HK-2 (cell line): Measurements from ENCODE around the gene MX1.
"Not testable (repeated sequence)": the region's sequence is repeated elsewhere in the genome, so short reads cannot be mapped to it uniquely, and the experiment has no call there.

ENCODE experiments used
- DNase-seq: peaks from one replicate; pipeline ENCODE4 v3.0.0-alpha.2; 2018; ENCODE audit not compliant: unreplicated experiment

The MX1 gene

GRCh38 chr21:41407541-41408460 lies 18.2 kb upstream of the MX1 start:
- DNase-seq, result no peak

- no peak for DNase-seq
These were observed 15.7 kb upstream of the MX1 start for GRCh38 chr21:41410361-41410760.

GRCh38 chr21:41410767-41411448 lies 15.1 kb upstream of the MX1 start:
- DNase-seq, result no peak

- no peak for DNase-seq
These were observed 14.5 kb upstream of the MX1 start for GRCh38 chr21:41411449-41412089.

- DNase-seq, result not testable (repeated sequence)
These were observed 8.5 kb upstream of the MX1 start for GRCh38 chr21:41417505-41417904.

- DNase-seq, result no peak
These were observed 7.6 kb upstream of the MX1 start for GRCh38 chr21:41418393-41418792.

- no peak for DNase-seq
These were observed 6.9 kb upstream of the MX1 start for GRCh38 chr21:41418956-41419680.

GRCh38 chr21:41419921-41420862 lies 5.8 kb upstream of the MX1 start:
- peak; percentile 65 for DNase-seq

GRCh38 chr21:41420998-41421397 lies 5.0 kb upstream of the MX1 start:
- not testable (repeated sequence) for DNase-seq

GRCh38 chr21:41422546-41423304 lies 3.3 kb upstream of the MX1 start:
- DNase-seq, result no peak

GRCh38 chr21:41423305-41423636 lies 2.8 kb upstream of the MX1 start:
- DNase-seq, result not testable (repeated sequence)

GRCh38 chr21:41425588-41425953 lies 468 bp upstream of the MX1 start:
- DNase-seq, result no peak

- DNase-seq, result no peak
These were observed 801 bp downstream of the MX1 start for GRCh38 chr21:41426676-41427404.

GRCh38 chr21:41427556-41427955 lies 1.5 kb downstream of the MX1 start:
- no peak for DNase-seq

- DNase-seq, result no peak
These were observed 2.3 kb downstream of the MX1 start for GRCh38 chr21:41428311-41428710.

- DNase-seq, result no peak
These were observed 2.8 kb downstream of the MX1 start for GRCh38 chr21:41428847-41429246.

- no peak for DNase-seq
These were observed 3.3 kb downstream of the MX1 start for GRCh38 chr21:41429305-41429704.

- no peak for DNase-seq
These were observed 4.0 kb downstream of the MX1 start for GRCh38 chr21:41429925-41430491.
